ES-I3 (cell line): ENCODE results near the gene CES3.

Source experiments
- H3K36me3 ChIP-seq: 2 replicates; pipeline ENCODE4 v1.6.1; 2013; ENCODE audit warnings: mild to moderate bottlenecking, low read length, control low read depth, moderate library complexity; ENCODE audit not compliant: insufficient read depth
- H3K4me1 ChIP-seq: 2 replicates; pipeline ENCODE4 v1.6.1; 2013; ENCODE audit warnings: mild to moderate bottlenecking, control low read depth, low read length; ENCODE audit not compliant: insufficient read depth
- H3K9ac ChIP-seq: 2 replicates; pipeline ENCODE4 v1.6.1; 2013; ENCODE audit warnings: low read depth, mild to moderate bottlenecking, low read length, moderate library complexity
- H3K9me3 ChIP-seq: 2 replicates; pipeline ENCODE4 v1.6.1; 2013; ENCODE audit warnings: mild to moderate bottlenecking, low read length, moderate library complexity; ENCODE audit not compliant: control insufficient read depth, insufficient read depth

CES3 gene

GRCh38 chr16:67023689-67024088 lies 62.6 kb downstream of the CES3 start:
- no peaks in the 10 kb centered on the region for H3K36me3 ChIP-seq
- H3K4me1 ChIP-seq, result peaks cover 8% of the 10 kb centered on the region; the same call in 1 of the 2 replicates
- no peaks in the 10 kb centered on the region for H3K9me3 ChIP-seq
- no peak overlapping the region for H3K9ac ChIP-seq
